ENCODE measurements around the gene SINHCAF.
"Not testable (repeated sequence)": the region's sequence is repeated elsewhere in the genome, so short reads cannot be mapped to it uniquely, and the experiment has no call there.

Gene SINHCAF

DNA sequence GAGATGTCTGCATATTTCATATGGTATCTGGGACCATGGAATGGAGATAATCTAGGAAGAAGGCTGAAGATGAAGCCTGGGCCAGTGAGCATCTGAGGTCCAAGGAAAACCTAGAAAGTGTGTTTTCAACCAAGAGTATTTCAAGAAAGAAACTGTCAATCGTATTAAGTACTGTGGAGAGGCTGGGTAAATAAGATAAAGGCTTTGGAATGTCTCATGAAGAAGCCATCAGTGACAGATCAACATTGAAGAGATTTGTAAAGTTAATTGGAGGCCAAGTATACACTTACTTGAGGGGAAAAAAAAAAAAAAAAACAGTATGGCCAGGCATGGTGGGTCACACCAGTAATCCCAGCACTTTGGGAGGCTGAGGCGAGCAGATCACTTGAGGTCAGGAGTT lies 48.9 kb downstream of the SINHCAF start:
- Histone ChIP-seq H3K27me3 (replicated peaks) (no peaks in the 10 kb centered on the region), H3K36me3 (replicated peaks) (no peaks in the 10 kb centered on the region), H3K27ac (no peak overlapping the region), H3K4me3 (ENCODE audit: low read depth, low read length) (no peak overlapping the region)
- TF ChIP-seq, protein P1, sequence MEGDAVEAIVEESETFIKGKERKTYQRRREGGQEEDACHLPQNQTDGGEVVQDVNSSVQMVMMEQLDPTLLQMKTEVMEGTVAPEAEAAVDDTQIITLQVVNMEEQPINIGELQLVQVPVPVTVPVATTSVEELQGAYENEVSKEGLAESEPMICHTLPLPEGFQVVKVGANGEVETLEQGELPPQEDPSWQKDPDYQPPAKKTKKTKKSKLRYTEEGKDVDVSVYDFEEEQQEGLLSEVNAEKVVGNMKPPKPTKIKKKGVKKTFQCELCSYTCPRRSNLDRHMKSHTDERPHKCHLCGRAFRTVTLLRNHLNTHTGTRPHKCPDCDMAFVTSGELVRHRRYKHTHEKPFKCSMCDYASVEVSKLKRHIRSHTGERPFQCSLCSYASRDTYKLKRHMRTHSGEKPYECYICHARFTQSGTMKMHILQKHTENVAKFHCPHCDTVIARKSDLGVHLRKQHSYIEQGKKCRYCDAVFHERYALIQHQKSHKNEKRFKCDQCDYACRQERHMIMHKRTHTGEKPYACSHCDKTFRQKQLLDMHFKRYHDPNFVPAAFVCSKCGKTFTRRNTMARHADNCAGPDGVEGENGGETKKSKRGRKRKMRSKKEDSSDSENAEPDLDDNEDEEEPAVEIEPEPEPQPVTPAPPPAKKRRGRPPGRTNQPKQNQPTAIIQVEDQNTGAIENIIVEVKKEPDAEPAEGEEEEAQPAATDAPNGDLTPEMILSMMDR (IDR thresholded peaks at IDR 0.05; ENCODE audit: low read depth, low read length, missing control alignments): no peak
- in situ Hi-C loops (cut with HindIII; ENCODE audit: low pct_ligation_motif_present, low sequenced_read_pairs): no loop called here
- DNase-seq: no peak

DNA sequence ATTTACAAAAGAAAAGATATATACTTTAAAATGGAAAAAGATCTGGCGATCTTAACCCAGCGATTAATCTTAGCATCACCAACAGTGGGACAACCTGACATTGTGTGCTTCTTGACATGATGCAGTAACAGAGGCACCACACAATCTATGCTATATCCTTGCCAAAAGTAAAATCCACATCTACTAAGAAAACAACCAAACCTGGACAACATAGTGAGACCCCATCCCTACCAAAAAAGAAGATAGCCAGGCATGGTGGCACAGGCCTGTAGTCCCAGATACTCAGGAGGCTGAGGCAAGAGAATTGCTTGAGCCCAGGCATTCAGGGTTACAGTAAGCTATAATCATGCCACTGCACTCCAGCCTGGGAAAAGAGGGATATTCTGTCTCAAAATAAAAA lies 50.5 kb downstream of the SINHCAF start:
- TF ChIP-seq, protein P1 (IDR thresholded peaks at IDR 0.05; ENCODE audit: low read depth, low read length, missing control alignments): no peak
- in situ Hi-C loops (cut with HindIII; ENCODE audit: low pct_ligation_motif_present, low sequenced_read_pairs): no loop called here
- Histone ChIP-seq H3K27me3 (replicated peaks) (no peaks in the 10 kb centered on the region), H3K27ac (no peak overlapping the region), H3K4me3 (ENCODE audit: low read depth, low read length) (no peak overlapping the region), H3K36me3 (replicated peaks) (no peaks in the 10 kb centered on the region)
- no peak for DNase-seq

- Histone ChIP-seq H3K4me3 (ENCODE audit: low read depth, low read length) (no peak overlapping the region), H3K27ac (no peak overlapping the region), H3K27me3 (replicated peaks) (no peaks in the 10 kb centered on the region), H3K36me3 (replicated peaks) (no peaks in the 10 kb centered on the region)
- DNase-seq: no peak
- TF ChIP-seq, protein P1 (IDR thresholded peaks at IDR 0.05; ENCODE audit: low read depth, low read length, missing control alignments): no peak
- in situ Hi-C loops (cut with HindIII; ENCODE audit: low pct_ligation_motif_present, low sequenced_read_pairs): no loop called here
Measured at GRCh38 chr12:31274520-31275300, 51.2 kb downstream of the SINHCAF start.

- H3K4me3 ChIP-seq (ENCODE audit: low read depth, low read length); in situ Hi-C loops (cut with HindIII; ENCODE audit: low pct_ligation_motif_present, low sequenced_read_pairs); H3K27ac ChIP-seq; DNase-seq; H3K27me3 ChIP-seq (replicated peaks); H3K36me3 ChIP-seq (replicated peaks): not testable (repeated sequence)
Measured at GRCh38 chr12:31273794-31274193, 52.2 kb downstream of the SINHCAF start.

- Histone ChIP-seq H3K36me3 (replicated peaks) (no peaks in the 10 kb centered on the region), H3K4me3 (ENCODE audit: low read depth, low read length) (no peak overlapping the region), H3K27me3 (replicated peaks) (no peaks in the 10 kb centered on the region), H3K27ac (no peak overlapping the region)
- no peak for DNase-seq
- in situ Hi-C loops (cut with HindIII; ENCODE audit: low pct_ligation_motif_present, low sequenced_read_pairs): no loop called here
- TF ChIP-seq, protein P1 (IDR thresholded peaks at IDR 0.05; ENCODE audit: low read depth, low read length, missing control alignments): no peak
Measured at GRCh38 chr12:31272607-31273225, 53.2 kb downstream of the SINHCAF start.

GRCh38 chr12:31267966-31268365 lies 58.0 kb downstream of the SINHCAF start:
- no peak overlapping the region for H3K27ac ChIP-seq
- no peak overlapping the region for H3K4me3 ChIP-seq (ENCODE audit: low read depth, low read length)
- in situ Hi-C loops (cut with HindIII; ENCODE audit: low pct_ligation_motif_present, low sequenced_read_pairs): no loop called here
- no peak for DNase-seq
- no peaks in the 10 kb centered on the region for H3K27me3 ChIP-seq (replicated peaks)
- TF ChIP-seq, protein P1 (IDR thresholded peaks at IDR 0.05; ENCODE audit: low read depth, low read length, missing control alignments): no peak
- H3K36me3 ChIP-seq (replicated peaks): no peaks in the 10 kb centered on the region
